ENCODE measurements around the gene SERPINA4.

Gene SERPINA4

DNA sequence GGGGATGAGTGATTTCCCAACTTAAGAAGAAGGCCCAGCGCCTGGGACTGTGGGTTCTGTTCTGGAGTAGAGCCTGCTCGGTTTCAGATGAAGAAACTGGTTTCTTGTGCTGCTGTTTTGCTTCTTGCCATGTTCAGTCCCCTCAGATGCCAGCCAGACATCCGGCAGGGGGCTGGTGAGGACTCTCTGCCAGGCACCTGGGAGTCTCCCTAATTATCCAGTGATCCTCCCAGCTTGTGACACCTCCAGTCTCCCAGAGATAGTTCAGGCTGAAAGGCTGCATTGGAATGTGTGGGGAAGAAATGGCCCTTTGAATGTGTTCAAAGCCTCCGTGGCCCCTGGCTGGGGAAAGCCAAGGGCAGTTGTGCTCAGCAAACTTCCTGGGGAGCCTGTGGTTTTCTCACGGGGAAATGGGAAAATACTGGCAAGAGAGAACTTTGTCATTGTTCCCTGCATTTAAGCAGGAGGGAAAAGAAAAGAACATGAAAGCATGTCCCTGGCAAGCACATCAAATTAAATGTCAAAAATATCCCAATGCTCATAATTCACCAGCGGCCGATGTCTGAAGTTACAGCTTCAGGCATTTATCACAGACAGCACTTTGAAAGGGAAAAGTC lies 43.5 kb upstream of the SERPINA4 start:
- H3K18ac ChIP-seq (ENCODE audit: low read length) = no peak overlapping the region
- no CpG with 5 or more reads among the region's 7 CpGs for WGBS (ENCODE audit: extremely low coverage, insufficient coverage, low lambda C conversion rate)

GRCh38 chr14:94521375-94522114 lies 39.7 kb upstream of the SERPINA4 start:
- Histone ChIP-seq H2BK15ac (replicated peaks; ENCODE audit: low read depth) (no peak overlapping the region), H3K9ac (ENCODE audit: low read length) (no peak overlapping the region), H3K4me2 (ENCODE audit: low read length) (no peak overlapping the region), H3K36me3 (ENCODE audit: control insufficient read depth, insufficient read depth, low read length) (no peaks in the 10 kb centered on the region), H3K56ac (ENCODE audit: low read length) (no peak overlapping the region), H3K23ac (ENCODE audit: low read length) (no peak overlapping the region), H3K27ac (ENCODE audit: low read depth, low read length) (no peak overlapping the region), H3K4me3 (ENCODE audit: low read length) (no peak overlapping the region), H2AK5ac (ENCODE audit: low read length) (no peak overlapping the region), H3K27me3 (ENCODE audit: insufficient read depth, low read length, poor library complexity) (no peaks in the 10 kb centered on the region), H4K8ac (ENCODE audit: low read depth, low read length) (no peak overlapping the region), H3K4me1 (ENCODE audit: control insufficient read depth, low read depth, low read length) (no peaks in the 10 kb centered on the region), H3K79me2 (ENCODE audit: control insufficient read depth, insufficient read depth, low read length) (no peaks in the 10 kb centered on the region), H2BK5ac (ENCODE audit: low read length) (no peak overlapping the region), H3K4ac (ENCODE audit: low read depth, low read length) (no peak overlapping the region), H3K79me1 (ENCODE audit: low read length) (no peaks in the 10 kb centered on the region), H2BK120ac (ENCODE audit: low read depth, low read length) (no peak overlapping the region), H3K18ac (ENCODE audit: low read length) (no peak overlapping the region), H4K5ac (ENCODE audit: low read length) (no peak overlapping the region)
- DNase-seq = no peak
- no CpG with 5 or more reads among the region's 5 CpGs for WGBS (ENCODE audit: extremely low coverage, insufficient coverage, low lambda C conversion rate)

More for the DNA sequence above, 43.5 kb upstream of the SERPINA4 start:
- H2BK5ac ChIP-seq (ENCODE audit: low read length) = no peak overlapping the region
- no peak overlapping the region for H4K5ac ChIP-seq (ENCODE audit: low read length)
- no peaks in the 10 kb centered on the region for H3K79me2 ChIP-seq (ENCODE audit: control insufficient read depth, insufficient read depth, low read length)
- H3K27me3 ChIP-seq (ENCODE audit: insufficient read depth, low read length, poor library complexity) = no peaks in the 10 kb centered on the region
- no peak overlapping the region for H4K8ac ChIP-seq (ENCODE audit: low read depth, low read length)
- DNase-seq = peak; percentile 38
- no peak overlapping the region for H3K23ac ChIP-seq (ENCODE audit: low read length)
- H2AK5ac ChIP-seq (ENCODE audit: low read length) = no peak overlapping the region
- no peaks in the 10 kb centered on the region for H3K4me1 ChIP-seq (ENCODE audit: control insufficient read depth, low read depth, low read length)
- no peak overlapping the region for H3K9ac ChIP-seq (ENCODE audit: low read length)
- no peak overlapping the region for H3K27ac ChIP-seq (ENCODE audit: low read depth, low read length)
- no peaks in the 10 kb centered on the region for H3K36me3 ChIP-seq (ENCODE audit: control insufficient read depth, insufficient read depth, low read length)
- no peak overlapping the region for H3K4ac ChIP-seq (ENCODE audit: low read depth, low read length)
- H2BK120ac ChIP-seq (ENCODE audit: low read depth, low read length) = no peak overlapping the region
- no peak overlapping the region for H2BK15ac ChIP-seq (replicated peaks; ENCODE audit: low read depth)
- H3K4me3 ChIP-seq (ENCODE audit: low read length) = no peak overlapping the region
- no peaks in the 10 kb centered on the region for H3K79me1 ChIP-seq (ENCODE audit: low read length)
- no peak overlapping the region for H3K4me2 ChIP-seq (ENCODE audit: low read length)
- no peak overlapping the region for H3K56ac ChIP-seq (ENCODE audit: low read length)

DNA sequence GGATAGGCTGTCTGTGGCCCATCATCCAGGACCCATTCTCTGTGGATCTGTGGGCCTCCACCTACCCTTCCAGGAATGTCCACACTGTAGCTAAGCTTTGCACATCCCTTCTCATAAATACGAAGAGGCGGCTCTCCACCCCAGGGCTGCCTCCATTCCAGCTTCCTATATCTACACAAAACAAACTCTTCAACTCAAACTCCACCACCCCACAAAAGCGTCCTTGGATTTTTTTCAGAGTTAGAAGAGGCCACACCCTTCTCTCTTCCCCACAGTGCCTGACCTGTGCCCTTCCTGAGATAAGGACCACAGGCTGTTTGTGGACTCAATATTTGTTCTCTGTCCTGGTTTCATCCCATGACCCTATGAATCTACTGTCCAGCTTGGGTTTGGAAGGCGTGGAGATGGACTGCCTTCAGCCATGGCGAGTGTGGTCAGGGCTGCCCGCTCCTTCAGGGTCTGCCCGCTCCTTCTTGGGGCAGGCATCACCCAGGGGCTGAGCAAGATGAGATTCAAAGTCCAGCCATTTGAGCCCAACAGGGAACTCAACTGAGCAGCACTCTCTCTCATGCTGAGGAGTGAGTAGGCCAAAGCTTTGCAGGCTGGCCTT lies 39.0 kb upstream of the SERPINA4 start:
- no peak overlapping the region for H3K23ac ChIP-seq (ENCODE audit: low read length)
- H4K8ac ChIP-seq (ENCODE audit: low read depth, low read length) = no peak overlapping the region
- H3K4me2 ChIP-seq (ENCODE audit: low read length) = no peak overlapping the region
- H3K4me1 ChIP-seq (ENCODE audit: control insufficient read depth, low read depth, low read length) = no peaks in the 10 kb centered on the region
- H3K27ac ChIP-seq (ENCODE audit: low read depth, low read length) = no peak overlapping the region
- DNase-seq = no peak
- no peaks in the 10 kb centered on the region for H3K27me3 ChIP-seq (ENCODE audit: insufficient read depth, low read length, poor library complexity)
- H4K5ac ChIP-seq (ENCODE audit: low read length) = no peak overlapping the region
- no peak overlapping the region for H3K56ac ChIP-seq (ENCODE audit: low read length)
- H3K79me1 ChIP-seq (ENCODE audit: low read length) = no peaks in the 10 kb centered on the region
- no peak overlapping the region for H2AK5ac ChIP-seq (ENCODE audit: low read length)
- WGBS (ENCODE audit: extremely low coverage, insufficient coverage, low lambda C conversion rate) = no CpG with 5 or more reads among the region's 7 CpGs
- H3K9ac ChIP-seq (ENCODE audit: low read length) = no peak overlapping the region
- no peak overlapping the region for H3K4ac ChIP-seq (ENCODE audit: low read depth, low read length)
- H2BK5ac ChIP-seq (ENCODE audit: low read length) = no peak overlapping the region
- no peaks in the 10 kb centered on the region for H3K79me2 ChIP-seq (ENCODE audit: control insufficient read depth, insufficient read depth, low read length)
- H3K4me3 ChIP-seq (ENCODE audit: low read length) = no peak overlapping the region
- no peaks in the 10 kb centered on the region for H3K36me3 ChIP-seq (ENCODE audit: control insufficient read depth, insufficient read depth, low read length)
- no peak overlapping the region for H3K18ac ChIP-seq (ENCODE audit: low read length)
- no peak overlapping the region for H2BK15ac ChIP-seq (replicated peaks; ENCODE audit: low read depth)
- H2BK120ac ChIP-seq (ENCODE audit: low read depth, low read length) = no peak overlapping the region

DNA sequence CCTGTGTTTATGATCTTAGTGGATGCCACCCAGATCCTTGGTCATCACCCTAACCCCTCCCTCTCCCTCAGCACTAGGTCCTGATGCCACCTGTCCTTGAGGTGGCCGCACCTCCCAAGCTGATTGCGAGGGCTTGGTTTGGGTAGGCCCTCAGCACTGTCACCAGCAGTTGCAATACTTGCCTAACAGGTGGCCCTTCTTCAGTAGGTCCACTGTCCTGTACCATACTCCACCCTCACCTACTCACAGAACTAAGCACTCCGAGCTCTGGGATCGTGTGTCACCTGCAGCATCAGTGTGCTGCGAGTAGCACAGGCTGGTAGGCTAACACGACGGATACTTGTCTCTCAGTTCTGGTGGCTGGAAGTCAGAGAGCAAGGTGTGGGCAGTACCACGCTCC lies 38.0 kb upstream of the SERPINA4 start:
- no peaks in the 10 kb centered on the region for H3K79me1 ChIP-seq (ENCODE audit: low read length)
- H2BK120ac ChIP-seq (ENCODE audit: low read depth, low read length) = no peak overlapping the region
- no peak overlapping the region for H3K4me3 ChIP-seq (ENCODE audit: low read length)
- no CpG with 5 or more reads among the region's 8 CpGs for WGBS (ENCODE audit: extremely low coverage, insufficient coverage, low lambda C conversion rate)
- H3K56ac ChIP-seq (ENCODE audit: low read length) = no peak overlapping the region
- no peaks in the 10 kb centered on the region for H3K27me3 ChIP-seq (ENCODE audit: insufficient read depth, low read length, poor library complexity)
- no peak overlapping the region for H3K4ac ChIP-seq (ENCODE audit: low read depth, low read length)
- H4K8ac ChIP-seq (ENCODE audit: low read depth, low read length) = no peak overlapping the region
- no peak overlapping the region for H4K5ac ChIP-seq (ENCODE audit: low read length)
- no peak overlapping the region for H3K9ac ChIP-seq (ENCODE audit: low read length)
- no peak for DNase-seq
- no peak overlapping the region for H3K27ac ChIP-seq (ENCODE audit: low read depth, low read length)
- no peak overlapping the region for H2BK15ac ChIP-seq (replicated peaks; ENCODE audit: low read depth)
- no peak overlapping the region for H3K4me2 ChIP-seq (ENCODE audit: low read length)
- no peaks in the 10 kb centered on the region for H3K79me2 ChIP-seq (ENCODE audit: control insufficient read depth, insufficient read depth, low read length)
- no peak overlapping the region for H2BK5ac ChIP-seq (ENCODE audit: low read length)
- no peaks in the 10 kb centered on the region for H3K36me3 ChIP-seq (ENCODE audit: control insufficient read depth, insufficient read depth, low read length)
- no peak overlapping the region for H2AK5ac ChIP-seq (ENCODE audit: low read length)
- no peak overlapping the region for H3K23ac ChIP-seq (ENCODE audit: low read length)
- no peaks in the 10 kb centered on the region for H3K4me1 ChIP-seq (ENCODE audit: control insufficient read depth, low read depth, low read length)
- no peak overlapping the region for H3K18ac ChIP-seq (ENCODE audit: low read length)

DNA sequence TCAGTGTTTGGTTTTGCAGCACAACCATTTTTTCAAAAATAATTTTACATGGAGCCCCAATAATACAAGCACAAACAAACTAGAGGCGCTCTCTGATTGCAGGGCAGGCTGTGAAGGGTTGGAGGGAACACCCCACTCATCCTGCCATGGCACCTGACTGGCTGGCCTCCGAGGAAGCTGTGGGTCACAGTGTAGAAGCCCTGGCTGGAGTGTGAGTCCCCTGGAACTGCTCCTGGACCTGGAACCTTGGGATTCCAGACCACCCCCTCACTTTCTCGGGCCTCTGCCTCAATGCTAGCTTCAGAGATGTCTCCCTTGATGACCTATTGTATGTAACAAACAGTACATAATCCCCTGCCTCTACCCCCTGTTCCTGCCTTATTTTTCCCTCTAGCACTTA lies 37.1 kb upstream of the SERPINA4 start:
- Histone ChIP-seq H4K5ac (ENCODE audit: low read length) (no peak overlapping the region), H3K23ac (ENCODE audit: low read length) (no peak overlapping the region), H3K9ac (ENCODE audit: low read length) (no peak overlapping the region), H2BK120ac (ENCODE audit: low read depth, low read length) (no peak overlapping the region), H4K8ac (ENCODE audit: low read depth, low read length) (no peak overlapping the region), H3K4me2 (ENCODE audit: low read length) (no peak overlapping the region), H3K56ac (ENCODE audit: low read length) (no peak overlapping the region), H3K79me1 (ENCODE audit: low read length) (no peaks in the 10 kb centered on the region), H3K4me1 (ENCODE audit: control insufficient read depth, low read depth, low read length) (no peaks in the 10 kb centered on the region), H3K79me2 (ENCODE audit: control insufficient read depth, insufficient read depth, low read length) (no peaks in the 10 kb centered on the region), H3K4ac (ENCODE audit: low read depth, low read length) (no peak overlapping the region), H3K27ac (ENCODE audit: low read depth, low read length) (no peak overlapping the region), H3K36me3 (ENCODE audit: control insufficient read depth, insufficient read depth, low read length) (no peaks in the 10 kb centered on the region), H2BK15ac (replicated peaks; ENCODE audit: low read depth) (no peak overlapping the region), H2BK5ac (ENCODE audit: low read length) (no peak overlapping the region), H3K4me3 (ENCODE audit: low read length) (no peak overlapping the region), H2AK5ac (ENCODE audit: low read length) (no peak overlapping the region), H3K27me3 (ENCODE audit: insufficient read depth, low read length, poor library complexity) (no peaks in the 10 kb centered on the region), H3K18ac (ENCODE audit: low read length) (no peak overlapping the region)
- DNase-seq = no peak
- no CpG with 5 or more reads among the region's 3 CpGs for WGBS (ENCODE audit: extremely low coverage, insufficient coverage, low lambda C conversion rate)
